Ovary (tissue), 3 donors: ENCODE results near the gene F7.

Experiments
- CTCF ChIP-seq, 3 donors: fragments of 450-650 bp in 2 of 3; fragments of 200-600 bp in 1 of 3; IDR thresholded peaks; one replicate each; pipeline versions ENCODE4 v1.5.1 to v1.8.0; 2016 to 2022; ENCODE audit warnings: antibody characterized with exemption in 3 of 3, mild to moderate bottlenecking in 1 of 3
- EP300 ChIP-seq: sonication (generic); formaldehyde crosslinking; IDR thresholded peaks from one replicate; pipeline ENCODE4 v1.6.1; 2017; ENCODE audit warnings: antibody characterized with exemption
- POLR2A ChIP-seq: fragments of 450-650 bp; IDR thresholded peaks from one replicate; pipeline ENCODE4 v1.6.1; 2017; ENCODE audit warnings: antibody characterized with exemption, mild to moderate bottlenecking, moderate library complexity
- donor health status: DM: no; HTN: no; CAD: no.

GRCh38 chr13:113166681-113167080, 61.1 kb downstream of the F7 start:
- no peak for TF ChIP-seq CTCF (IDR thresholded peaks at IDR 0.05)
- no peak for TF ChIP-seq POLR2A
- TF ChIP-seq EP300: no peak
